Stimulated activated CD4-positive, alpha-beta T cell treated with anti-CD3 and anti-CD28 coated beads, TNF-alpha, amount 100 ng/mL, for 24 hours (primary cell): ENCODE measurements around the gene PREX1.
A peak's percentile ranks its signal among the peaks of the same experiment; 100 is the strongest.

Experiments
- DNase-seq, 3 experiments: peaks; one replicate each; pipeline ENCODE4 v3.0.0-alpha.2; 2020; ENCODE audit warnings: low read depth in 3 of 3

The PREX1 gene

DNA sequence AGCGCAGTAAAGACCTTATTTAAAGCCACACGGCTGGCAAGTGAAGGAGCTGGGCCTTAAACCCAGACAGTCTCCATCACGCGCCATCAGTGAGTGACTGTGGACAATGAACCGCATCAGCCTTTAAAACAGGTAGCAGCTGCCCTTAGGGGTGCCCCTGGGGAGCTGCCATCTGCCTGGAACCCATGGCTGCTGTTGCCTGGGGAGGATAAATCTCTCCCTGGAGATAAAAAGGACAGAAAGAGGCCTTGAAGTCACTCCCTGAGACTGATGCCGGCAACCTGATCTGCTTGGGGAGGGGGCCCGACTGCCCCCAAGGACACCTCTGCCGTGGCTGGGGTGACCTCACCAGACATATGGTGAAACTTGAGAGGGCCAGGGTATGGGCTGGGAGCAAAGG, 73.5 kb downstream of the PREX1 start:
- no peak for DNase-seq

- no peak for DNase-seq
These were observed 74.8 kb downstream of the PREX1 start for GRCh38 chr20:48752963-48753362.

GRCh38 chr20:48751871-48752270, 75.9 kb downstream of the PREX1 start:
- DNase-seq: no peak

DNA sequence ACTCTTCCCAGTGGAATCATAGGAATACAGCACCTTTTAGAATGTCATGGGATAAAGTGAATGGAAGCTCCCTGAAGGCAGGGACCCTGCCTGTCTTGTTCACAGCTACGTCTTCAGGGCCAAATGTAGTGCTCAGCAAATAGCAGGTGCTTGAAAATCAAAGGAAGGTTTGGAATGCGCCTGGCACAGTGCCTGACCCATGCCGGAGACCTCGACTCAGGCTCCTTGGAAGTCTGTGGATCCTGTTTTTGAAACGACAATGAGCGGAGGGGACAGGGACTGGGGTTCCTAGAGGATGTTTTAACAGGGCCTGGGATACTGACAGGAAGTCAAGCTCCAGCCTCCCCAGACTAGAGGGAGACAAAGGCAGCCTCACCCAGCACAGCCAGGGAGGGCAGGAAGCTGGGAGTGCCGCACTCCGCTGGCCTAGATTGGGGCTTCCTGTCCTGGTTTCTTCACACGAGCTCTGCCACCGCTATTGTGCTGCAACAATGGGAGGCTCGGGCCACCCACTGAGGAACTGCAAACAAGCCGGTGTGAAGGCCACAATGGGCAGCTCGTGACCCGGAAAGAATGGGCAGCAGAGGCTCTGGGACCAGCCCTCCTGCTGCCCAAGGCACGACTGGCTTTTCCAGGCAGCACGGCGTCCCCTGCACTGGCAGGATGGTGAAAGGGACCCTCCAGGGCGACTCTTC, 76.7 kb downstream of the PREX1 start:
- peak in 1 of 3 experiments; percentile 16 for DNase-seq

GRCh38 chr20:48750376-48750775, 77.4 kb downstream of the PREX1 start:
- no peak for DNase-seq

- no peak for DNase-seq
These were observed 78.4 kb downstream of the PREX1 start for GRCh38 chr20:48749437-48749836.

DNA sequence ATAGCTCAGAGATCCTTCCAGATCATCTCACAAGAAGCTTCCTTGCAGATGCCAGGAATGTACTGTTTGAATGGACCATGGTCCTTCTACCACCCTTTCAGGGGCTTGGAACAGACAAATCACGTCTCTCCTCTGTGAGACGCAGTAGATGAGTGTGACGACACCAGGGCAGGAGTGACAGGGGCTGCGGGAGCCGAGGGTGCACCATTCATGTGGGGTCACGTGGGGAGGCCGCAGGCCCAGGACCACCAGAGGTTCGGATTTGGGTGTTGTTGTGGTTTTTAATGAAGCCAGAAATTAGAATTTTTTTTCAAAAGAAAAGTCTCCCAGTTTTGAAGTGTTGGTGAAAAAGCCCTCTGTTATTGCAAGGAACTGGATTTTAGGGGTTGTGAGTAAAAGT, 79.2 kb downstream of the PREX1 start:
- DNase-seq: no peak

GRCh38 chr20:48747840-48748414, 79.9 kb downstream of the PREX1 start:
- DNase-seq: no peak

DNA sequence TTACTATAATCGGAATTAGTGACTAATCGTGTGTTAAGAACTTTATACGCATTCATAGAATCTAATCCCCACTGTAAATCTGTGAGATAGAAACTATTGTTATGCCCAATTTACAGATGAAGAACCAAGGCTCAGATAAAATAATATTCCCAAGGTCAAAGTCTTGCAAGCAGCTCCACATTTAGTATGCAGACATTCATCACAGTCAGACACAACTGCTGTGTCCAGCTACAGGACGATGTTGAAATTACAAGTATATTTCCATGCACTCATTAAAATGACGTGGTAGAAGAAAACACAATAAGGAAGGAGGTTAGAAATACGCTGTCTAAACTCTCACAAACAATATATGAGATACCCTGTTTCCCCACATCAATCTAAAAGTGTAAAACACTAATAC, 82.5 kb downstream of the PREX1 start:
- no peak for DNase-seq

- no peak for DNase-seq
These were observed 83.3 kb downstream of the PREX1 start for GRCh38 chr20:48744515-48744914.

DNA sequence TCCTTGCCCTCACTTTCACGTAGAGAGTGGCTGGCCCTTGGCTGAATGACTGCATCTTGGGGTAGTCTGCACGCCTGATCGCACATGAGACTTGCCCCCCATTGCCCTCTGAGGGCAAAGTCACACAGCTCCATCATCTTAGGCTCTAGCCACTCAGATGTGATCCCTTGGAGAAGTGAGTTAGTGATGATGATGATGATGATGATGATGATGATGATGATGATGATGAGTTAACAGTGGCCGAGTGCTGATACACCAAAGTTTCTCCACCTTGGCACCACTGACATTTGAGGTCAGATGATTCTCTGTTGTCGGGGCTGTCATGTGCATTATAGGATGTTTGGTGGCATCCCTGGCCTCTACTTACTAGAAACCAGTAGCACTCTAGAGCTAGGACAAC, 84.0 kb downstream of the PREX1 start:
- DNase-seq: no peak

- DNase-seq: no peak
These were observed 84.7 kb downstream of the PREX1 start for GRCh38 chr20:48742912-48743680.

- no peak for DNase-seq
These were observed 85.6 kb downstream of the PREX1 start for GRCh38 chr20:48742233-48742632.

GRCh38 chr20:48741669-48742068, 86.1 kb downstream of the PREX1 start:
- no peak for DNase-seq

DNA sequence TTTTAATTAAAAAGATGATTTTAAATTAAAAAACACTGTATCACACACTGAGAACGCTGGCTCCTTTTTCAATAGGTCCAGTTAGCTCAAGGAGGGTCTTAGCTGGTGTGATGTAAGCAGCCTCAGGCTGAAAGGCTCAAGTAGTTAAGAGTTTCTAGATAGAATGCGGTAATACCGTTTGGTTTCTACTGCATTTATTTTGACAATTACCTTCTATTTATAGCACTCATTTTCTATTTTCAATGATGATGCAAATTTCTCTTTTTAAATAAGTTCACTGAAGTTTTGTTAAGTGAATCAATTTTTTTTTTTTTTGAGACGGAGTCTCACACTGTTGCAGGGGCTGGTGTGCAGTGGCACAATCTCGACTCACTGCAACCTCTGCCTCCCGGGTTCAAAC, 87.1 kb downstream of the PREX1 start:
- DNase-seq: no peak

GRCh38 chr20:48740292-48740649, 87.5 kb downstream of the PREX1 start:
- DNase-seq: no peak

GRCh38 chr20:48739395-48740291, 88.2 kb downstream of the PREX1 start:
- peak in 2 of 3 experiments; percentile 22 to 25 for DNase-seq

- DNase-seq: peak; percentile 22 to 71 (median 54)
These were observed 89.1 kb downstream of the PREX1 start for GRCh38 chr20:48738399-48739304.

- DNase-seq: no peak
These were observed 89.8 kb downstream of the PREX1 start for GRCh38 chr20:48738094-48738398.

- DNase-seq: no peak
These were observed 90.2 kb downstream of the PREX1 start for GRCh38 chr20:48737434-48738093.

GRCh38 chr20:48736636-48737035, 91.2 kb downstream of the PREX1 start:
- no peak for DNase-seq
